ENCODE data around the gene SERINC5. TPM values are rescaled to one million over a fixed set of nuclear protein-coding genes. Genes with fewer than 3 reads are reported as not detected.

SERINC5 gene
- total RNA-seq, 1 experiment from 2014 or later, result 70.6 TPM

DNA sequence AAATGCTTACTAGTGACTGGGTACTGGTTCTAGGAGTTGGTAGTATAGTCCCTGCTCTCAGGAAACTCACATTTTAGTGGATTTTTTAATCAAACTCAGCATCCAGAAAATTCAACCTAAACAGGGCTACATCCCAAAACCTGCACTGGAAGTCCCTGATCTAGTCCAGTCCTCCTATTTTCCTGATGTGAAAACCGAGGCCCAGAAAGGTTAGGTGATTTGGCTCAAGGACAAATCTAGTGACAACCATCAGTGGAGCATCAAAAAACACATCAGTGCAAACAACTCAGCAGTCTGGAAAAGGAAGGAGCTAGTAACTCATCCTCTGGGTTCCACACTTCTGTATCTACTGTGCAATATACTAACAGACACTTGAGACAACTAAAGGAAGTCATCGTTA, 38.2 kb downstream of the SERINC5 start:
- Histone ChIP-seq H3K9me3 (ENCODE audit: control insufficient read depth, insufficient read depth, low read depth, low read length) (no peaks in the 10 kb centered on the region), H3K4me1 (ENCODE audit: control insufficient read depth, insufficient read depth, low read length) (peaks cover 16% of the 10 kb centered on the region), H3K27ac (ENCODE audit: low read length) (peak overlapping the region; percentile 5; the same call in 1 of the 2 replicates), H3K27me3 (ENCODE audit: control insufficient read depth, insufficient read depth, low read length) (no peaks in the 10 kb centered on the region), H3K36me3 (ENCODE audit: control insufficient read depth, insufficient read depth, low read length) (no peaks in the 10 kb centered on the region), H3K4me3 (ENCODE audit: low read depth in 2 of 2, low read length in 2 of 2) (no peak overlapping the region)
- no TSS peak for BruUV-seq (replicated peaks)
- intact Hi-C loops (cut with micrococcal nuclease; ENCODE audit: unreplicated experiment), result no loop called here
- DNase-seq (ENCODE audit: low read depth, low spot score), result no peak
- TF ChIP-seq TCF7L2 (IDR thresholded peaks at IDR 0.05; ENCODE audit: low read depth, low read length), result no peak
- TF ChIP-seq, protein P1, sequence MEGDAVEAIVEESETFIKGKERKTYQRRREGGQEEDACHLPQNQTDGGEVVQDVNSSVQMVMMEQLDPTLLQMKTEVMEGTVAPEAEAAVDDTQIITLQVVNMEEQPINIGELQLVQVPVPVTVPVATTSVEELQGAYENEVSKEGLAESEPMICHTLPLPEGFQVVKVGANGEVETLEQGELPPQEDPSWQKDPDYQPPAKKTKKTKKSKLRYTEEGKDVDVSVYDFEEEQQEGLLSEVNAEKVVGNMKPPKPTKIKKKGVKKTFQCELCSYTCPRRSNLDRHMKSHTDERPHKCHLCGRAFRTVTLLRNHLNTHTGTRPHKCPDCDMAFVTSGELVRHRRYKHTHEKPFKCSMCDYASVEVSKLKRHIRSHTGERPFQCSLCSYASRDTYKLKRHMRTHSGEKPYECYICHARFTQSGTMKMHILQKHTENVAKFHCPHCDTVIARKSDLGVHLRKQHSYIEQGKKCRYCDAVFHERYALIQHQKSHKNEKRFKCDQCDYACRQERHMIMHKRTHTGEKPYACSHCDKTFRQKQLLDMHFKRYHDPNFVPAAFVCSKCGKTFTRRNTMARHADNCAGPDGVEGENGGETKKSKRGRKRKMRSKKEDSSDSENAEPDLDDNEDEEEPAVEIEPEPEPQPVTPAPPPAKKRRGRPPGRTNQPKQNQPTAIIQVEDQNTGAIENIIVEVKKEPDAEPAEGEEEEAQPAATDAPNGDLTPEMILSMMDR (IDR thresholded peaks at IDR 0.05), result no peak
- TF ChIP-seq POLR2AphosphoS5 (IDR thresholded peaks at IDR 0.05; ENCODE audit: low read depth, low read length), result no peak
- TF ChIP-seq SIN3A (IDR thresholded peaks at IDR 0.05; ENCODE audit: borderline replicate concordance, insufficient read depth, low read depth, low read length), result no peak
- TF ChIP-seq, protein P2, sequence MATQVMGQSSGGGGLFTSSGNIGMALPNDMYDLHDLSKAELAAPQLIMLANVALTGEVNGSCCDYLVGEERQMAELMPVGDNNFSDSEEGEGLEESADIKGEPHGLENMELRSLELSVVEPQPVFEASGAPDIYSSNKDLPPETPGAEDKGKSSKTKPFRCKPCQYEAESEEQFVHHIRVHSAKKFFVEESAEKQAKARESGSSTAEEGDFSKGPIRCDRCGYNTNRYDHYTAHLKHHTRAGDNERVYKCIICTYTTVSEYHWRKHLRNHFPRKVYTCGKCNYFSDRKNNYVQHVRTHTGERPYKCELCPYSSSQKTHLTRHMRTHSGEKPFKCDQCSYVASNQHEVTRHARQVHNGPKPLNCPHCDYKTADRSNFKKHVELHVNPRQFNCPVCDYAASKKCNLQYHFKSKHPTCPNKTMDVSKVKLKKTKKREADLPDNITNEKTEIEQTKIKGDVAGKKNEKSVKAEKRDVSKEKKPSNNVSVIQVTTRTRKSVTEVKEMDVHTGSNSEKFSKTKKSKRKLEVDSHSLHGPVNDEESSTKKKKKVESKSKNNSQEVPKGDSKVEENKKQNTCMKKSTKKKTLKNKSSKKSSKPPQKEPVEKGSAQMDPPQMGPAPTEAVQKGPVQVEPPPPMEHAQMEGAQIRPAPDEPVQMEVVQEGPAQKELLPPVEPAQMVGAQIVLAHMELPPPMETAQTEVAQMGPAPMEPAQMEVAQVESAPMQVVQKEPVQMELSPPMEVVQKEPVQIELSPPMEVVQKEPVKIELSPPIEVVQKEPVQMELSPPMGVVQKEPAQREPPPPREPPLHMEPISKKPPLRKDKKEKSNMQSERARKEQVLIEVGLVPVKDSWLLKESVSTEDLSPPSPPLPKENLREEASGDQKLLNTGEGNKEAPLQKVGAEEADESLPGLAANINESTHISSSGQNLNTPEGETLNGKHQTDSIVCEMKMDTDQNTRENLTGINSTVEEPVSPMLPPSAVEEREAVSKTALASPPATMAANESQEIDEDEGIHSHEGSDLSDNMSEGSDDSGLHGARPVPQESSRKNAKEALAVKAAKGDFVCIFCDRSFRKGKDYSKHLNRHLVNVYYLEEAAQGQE (IDR thresholded peaks at IDR 0.05; ENCODE audit: insufficient read depth in 1 of 2, low read depth in 2 of 2, low read length in 1 of 2), result no peak
- ChIA-PET POLR2A (no interaction called here), CTCF (interaction anchor here (0.6 to 0.7 kb wide), 2 partner anchors 11 to 127 kb away, joined by 4 to 9 read pairs; no protein-coding TSS in a partner anchor)
- in situ Hi-C loops (cut with HindIII; ENCODE audit: low pct_unique_long_range_greater_than_20kb, low sequenced_read_pairs), result no loop called here
- ATAC-seq, result 0 out of 2 replicates have a peak, but pooled peaks have one; percentile 12

DNA sequence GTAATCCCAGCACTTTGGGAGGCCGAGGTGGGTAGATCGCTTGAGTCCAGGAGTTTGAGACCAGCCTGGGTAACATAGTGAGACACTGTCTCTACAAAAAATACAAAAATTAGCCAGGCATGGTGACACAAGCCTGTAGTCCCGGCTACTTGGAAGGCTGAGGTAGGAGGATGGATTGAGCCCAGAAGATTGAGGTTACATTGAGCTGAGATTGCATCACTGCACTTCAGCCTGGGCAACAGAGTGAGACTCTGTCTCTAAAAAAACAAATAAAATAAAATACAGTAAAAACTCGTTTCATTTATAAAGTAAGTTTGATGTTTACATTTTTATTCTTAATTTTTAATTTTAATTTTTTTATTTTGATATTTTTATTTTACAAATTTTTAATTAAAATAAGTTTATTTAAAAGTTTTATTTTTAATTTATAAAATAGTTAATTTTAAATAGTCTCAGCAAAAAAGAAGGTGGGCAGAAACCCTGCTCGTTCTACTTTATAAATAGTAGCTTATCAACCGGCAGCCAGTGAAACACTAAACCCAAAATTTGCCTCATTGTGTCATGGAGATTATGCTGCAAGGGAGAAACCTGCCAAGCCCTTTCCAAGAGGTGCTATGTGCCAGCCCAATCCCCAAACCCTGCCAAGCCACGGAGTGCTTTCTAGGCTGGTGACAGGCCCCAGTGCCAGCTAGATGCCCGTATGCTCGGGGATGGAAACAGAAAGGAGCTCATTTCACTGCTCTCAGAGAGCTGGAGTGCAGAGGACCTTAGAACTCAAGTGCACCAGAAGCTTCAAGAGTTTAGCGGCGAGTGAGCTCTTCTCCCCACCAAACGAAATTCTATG, 38.9 kb downstream of the SERINC5 start:
- no peaks in the 10 kb centered on the region for H3K9me3 ChIP-seq (ENCODE audit: control insufficient read depth, insufficient read depth, low read depth, low read length)
- ATAC-seq (0 out of 2 replicates have a peak, but pooled peaks have one; percentile 20), DNase-seq (ENCODE audit: low read depth, low spot score) (no peak)
- H3K4me1 ChIP-seq (ENCODE audit: control insufficient read depth, insufficient read depth, low read length), result peaks cover 16% of the 10 kb centered on the region
- no TSS peak for BruUV-seq (replicated peaks)
- no peaks in the 10 kb centered on the region for H3K36me3 ChIP-seq (ENCODE audit: control insufficient read depth, insufficient read depth, low read length)
- H3K27me3 ChIP-seq (ENCODE audit: control insufficient read depth, insufficient read depth, low read length), result no peaks in the 10 kb centered on the region
- POLR2A ChIA-PET, result interaction anchor here (0.6 kb wide), 1 partner anchor 39 kb away, joined by 13 read pairs; no protein-coding TSS in a partner anchor
- TF ChIP-seq, protein P1 (IDR thresholded peaks at IDR 0.05), result no peak
- TF ChIP-seq, protein P2 (IDR thresholded peaks at IDR 0.05; ENCODE audit: insufficient read depth in 1 of 2, low read depth in 2 of 2, low read length in 1 of 2), result no peak
- no peak for TF ChIP-seq POLR2AphosphoS5 (IDR thresholded peaks at IDR 0.05; ENCODE audit: low read depth, low read length)
- TF ChIP-seq TCF7L2 (IDR thresholded peaks at IDR 0.05; ENCODE audit: low read depth, low read length), result no peak
- TF ChIP-seq SIN3A (IDR thresholded peaks at IDR 0.05; ENCODE audit: borderline replicate concordance, insufficient read depth, low read depth, low read length), result no peak
- intact Hi-C loops (cut with micrococcal nuclease; ENCODE audit: unreplicated experiment) (no loop called here), in situ Hi-C loops (cut with HindIII; ENCODE audit: low pct_unique_long_range_greater_than_20kb, low sequenced_read_pairs) (no loop called here)
- H3K27ac ChIP-seq (ENCODE audit: low read length), result no peak overlapping the region
- CTCF ChIA-PET, result interaction anchor here (0.6 kb wide), 1 partner anchor 11 kb away, joined by 9 read pairs; no protein-coding TSS in a partner anchor
- no peak overlapping the region for H3K4me3 ChIP-seq (ENCODE audit: low read depth in 2 of 2, low read length in 2 of 2)

Data from Panc1 (cell line).